Right renal cortex interstitium (tissue), 3 donors: ENCODE data around the gene CCNO. TPM values are rescaled to one million over a fixed set of nuclear protein-coding genes. Genes with fewer than 3 reads are reported as not detected.

Experiments
- DNase-seq, 3 donors: peaks; one replicate each; pipeline ENCODE4 v3.0.0-alpha.2; 2013; ENCODE audit warnings: low read depth in 3 of 3, low spot score in 2 of 3
- polyA plus RNA-seq, 3 donors: library from polyadenylated mRNA; unstranded; fragments of 120-200 nt; gene quantifications; one replicate each; pipeline ENCODE4 v1.2.1, GENCODE V29; 2013; ENCODE audit not compliant: insufficient read length in 3 of 3

The CCNO gene, protein sequence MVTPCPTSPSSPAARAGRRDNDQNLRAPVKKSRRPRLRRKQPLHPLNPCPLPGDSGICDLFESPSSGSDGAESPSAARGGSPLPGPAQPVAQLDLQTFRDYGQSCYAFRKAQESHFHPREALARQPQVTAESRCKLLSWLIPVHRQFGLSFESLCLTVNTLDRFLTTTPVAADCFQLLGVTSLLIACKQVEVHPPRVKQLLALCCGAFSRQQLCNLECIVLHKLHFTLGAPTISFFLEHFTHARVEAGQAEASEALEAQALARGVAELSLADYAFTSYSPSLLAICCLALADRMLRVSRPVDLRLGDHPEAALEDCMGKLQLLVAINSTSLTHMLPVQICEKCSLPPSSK
- polyA plus RNA-seq = 1 to 10 TPM; 3.4 to 6.9 (median 5.8) TPM

DNA sequence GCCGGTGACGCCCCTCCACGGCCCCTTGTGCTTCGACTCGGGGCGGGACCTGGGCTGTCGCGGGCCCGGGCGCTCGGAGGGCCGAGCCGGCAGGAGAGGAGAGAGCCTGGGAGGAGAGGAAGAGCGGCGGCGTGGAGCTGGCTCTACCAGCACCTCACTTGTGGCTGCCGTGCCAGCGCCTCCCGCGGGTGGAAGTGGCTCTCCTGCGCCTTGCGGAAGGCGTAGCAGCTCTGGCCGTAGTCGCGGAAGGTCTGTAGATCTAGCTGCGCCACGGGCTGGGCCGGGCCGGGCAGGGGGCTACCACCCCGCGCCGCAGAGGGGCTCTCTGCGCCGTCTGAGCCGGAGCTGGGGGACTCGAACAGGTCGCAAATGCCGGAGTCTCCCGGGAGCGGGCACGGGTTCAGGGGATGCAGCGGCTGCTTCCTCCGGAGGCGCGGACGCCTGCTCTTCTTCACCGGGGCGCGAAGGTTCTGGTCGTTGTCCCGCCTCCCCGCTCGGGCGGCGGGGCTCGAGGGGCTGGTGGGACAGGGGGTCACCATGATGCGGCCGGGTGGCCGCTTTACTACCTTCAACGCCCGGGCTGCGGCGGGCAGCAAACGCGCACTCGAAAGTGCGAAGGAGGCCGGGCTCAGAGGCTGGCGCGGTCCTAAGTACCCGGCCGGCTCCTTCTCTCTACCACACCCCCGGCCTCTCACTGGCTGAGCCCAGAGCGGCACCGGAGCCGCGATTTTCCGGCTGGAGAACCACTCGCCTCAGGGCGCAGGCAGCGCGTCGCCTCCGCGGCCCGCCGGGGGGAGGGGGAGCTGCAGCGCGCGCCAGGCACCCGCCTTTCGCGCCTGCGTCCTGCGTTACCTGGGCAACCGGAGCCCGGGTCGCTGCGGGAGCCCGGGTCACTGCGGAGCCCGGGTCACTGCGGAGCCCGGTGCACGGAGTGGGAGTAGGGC, at the start of gene CCNO:
Gene CCNO, minus strand, starts transcription at position 624 of the 944 bp plus-strand sequence. Its CDS starts 85 bp downstream, at position 539.
- DNase-seq = no peak

GRCh38 chr5:55278778-55279177, 45.4 kb upstream of the CCNO start:
- DNase-seq = no peak

GRCh38 chr5:55276771-55277170, 43.4 kb upstream of the CCNO start:
- DNase-seq = no peak

DNA sequence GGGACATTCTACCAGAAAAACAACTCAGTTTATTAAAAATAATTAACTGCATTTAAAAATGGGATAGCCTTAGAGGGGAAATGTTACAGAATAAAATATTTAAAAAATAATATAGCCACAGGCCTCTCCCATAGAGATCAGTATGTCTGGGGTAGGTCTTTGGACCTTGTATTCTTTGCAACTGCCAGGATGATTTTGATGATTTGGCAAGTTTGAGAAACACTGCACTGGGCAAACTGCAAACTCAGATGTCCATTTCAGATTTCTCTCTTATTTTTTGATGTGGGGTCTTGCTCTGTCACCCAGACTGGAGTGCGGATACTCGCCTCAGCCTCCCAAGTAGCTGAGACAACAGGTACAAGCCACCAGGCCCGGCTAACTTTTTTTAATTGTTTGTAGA, 24.9 kb upstream of the CCNO start:
- no peak for DNase-seq

DNA sequence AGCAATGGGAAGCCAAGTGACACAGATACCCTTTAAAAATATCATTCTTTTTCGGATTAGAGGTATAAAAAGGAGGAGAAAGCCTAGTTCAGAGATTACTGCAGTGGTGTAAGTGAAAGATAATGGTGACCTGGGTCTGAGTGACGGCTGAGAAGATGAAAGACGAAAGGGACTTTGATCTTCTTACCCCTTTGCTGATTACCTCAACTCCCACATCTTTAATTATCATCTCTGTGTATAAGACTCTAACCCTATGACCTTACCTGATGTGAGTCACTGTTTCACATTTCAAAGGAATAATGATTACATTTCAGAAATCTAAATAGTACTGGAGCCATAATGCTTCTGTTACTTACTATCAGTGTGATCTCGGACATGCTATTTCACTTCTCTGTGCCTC, 21.4 kb upstream of the CCNO start:
- no peak for DNase-seq

DNA sequence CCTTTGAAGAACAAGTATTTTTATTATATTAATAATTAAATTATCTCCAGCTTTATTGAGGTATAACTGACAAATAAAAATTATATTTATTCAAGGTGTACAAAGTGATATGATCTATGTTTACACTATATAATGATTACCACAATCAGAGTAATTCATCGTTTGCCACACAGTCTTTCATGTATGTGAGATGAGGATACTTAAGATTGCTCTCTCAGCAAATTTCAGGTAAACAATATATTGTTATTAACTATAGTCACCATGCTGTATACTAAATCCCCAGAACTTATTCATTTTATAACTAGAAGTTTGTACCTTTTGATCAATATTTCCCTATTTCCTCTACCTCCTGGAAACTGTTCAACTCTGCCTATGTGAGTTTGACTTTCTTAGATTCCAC, 16.7 kb upstream of the CCNO start:
- DNase-seq = no peak

DNA sequence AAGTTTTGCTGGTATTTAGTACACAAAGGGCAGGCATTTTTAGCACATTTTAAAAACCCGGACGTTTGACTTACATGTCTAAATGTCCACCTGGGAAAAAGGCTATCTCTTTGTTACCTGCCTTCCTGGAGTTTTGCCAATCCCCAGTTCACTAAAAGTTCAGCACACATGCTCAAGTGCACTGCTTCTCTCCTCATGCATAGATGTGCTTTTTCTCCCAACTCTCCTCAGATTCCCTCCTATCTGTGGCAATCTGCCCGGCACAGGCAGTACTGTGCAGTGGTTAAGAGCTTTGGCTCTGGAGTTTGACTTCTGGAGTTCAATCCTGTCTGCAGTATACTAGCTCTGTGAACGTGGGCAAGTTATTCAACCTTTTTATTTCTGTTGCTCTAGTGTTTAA, 8.3 kb upstream of the CCNO start:
- no peak for DNase-seq

DNA sequence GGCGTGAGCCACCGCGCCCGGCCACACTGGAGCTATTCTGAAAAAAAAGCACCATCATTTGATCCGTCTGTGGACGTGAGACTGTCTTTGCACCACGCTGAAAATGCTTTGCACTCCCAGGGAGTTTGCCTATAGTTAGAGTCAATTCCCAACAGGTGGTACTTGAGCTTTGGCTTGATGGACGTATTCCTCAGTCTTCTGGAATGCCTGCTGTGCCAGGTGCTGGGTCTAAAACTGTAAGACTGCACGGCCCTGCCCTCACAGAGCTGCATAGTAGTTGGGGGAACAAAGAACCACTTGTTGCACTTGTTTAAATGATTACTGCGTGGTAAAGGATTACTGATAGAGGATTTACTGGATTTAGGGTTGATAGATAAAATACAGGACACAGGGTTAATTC, 3.4 kb upstream of the CCNO start:
- no peak for DNase-seq

GRCh38 chr5:55234121-55234700, 803 bp upstream of the CCNO start:
- no peak for DNase-seq

DNA sequence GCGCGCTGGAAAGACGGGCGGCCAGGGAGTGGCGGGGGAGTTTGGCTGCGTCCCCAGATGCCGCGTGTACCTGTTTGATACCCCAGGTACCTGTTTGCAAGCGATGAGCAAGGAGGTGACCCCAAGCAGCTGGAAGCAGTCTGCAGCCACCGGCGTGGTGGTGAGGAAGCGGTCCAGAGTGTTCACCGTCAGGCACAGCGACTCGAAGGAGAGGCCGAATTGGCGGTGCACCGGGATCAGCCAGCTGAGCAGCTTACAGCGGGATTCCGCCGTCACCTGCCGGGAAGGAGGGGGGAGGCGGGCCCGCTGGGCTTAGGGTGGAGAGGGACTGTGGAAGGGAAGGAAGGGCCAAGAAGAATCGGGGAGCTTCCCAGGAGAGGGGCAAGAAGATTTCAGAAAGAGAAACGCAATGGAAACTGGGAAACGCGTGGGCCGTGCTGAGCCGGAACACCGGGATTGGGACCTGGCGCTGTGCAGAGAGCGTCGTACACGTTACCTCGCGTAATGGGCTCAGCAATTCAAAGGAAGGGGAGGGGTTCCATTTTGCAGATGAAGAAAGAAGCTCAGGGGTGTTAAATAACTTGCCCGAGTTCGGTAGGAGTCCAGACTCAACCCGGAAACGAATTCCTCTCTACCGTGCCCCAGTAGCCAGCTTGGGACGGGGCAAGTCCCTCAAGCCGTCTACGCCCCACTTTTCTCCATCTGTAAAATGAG, 980 bp downstream of the CCNO start:
- no peak for DNase-seq

- no peak for DNase-seq
These were observed 1.5 kb downstream of the CCNO start for GRCh38 chr5:55231919-55232270.

DNA sequence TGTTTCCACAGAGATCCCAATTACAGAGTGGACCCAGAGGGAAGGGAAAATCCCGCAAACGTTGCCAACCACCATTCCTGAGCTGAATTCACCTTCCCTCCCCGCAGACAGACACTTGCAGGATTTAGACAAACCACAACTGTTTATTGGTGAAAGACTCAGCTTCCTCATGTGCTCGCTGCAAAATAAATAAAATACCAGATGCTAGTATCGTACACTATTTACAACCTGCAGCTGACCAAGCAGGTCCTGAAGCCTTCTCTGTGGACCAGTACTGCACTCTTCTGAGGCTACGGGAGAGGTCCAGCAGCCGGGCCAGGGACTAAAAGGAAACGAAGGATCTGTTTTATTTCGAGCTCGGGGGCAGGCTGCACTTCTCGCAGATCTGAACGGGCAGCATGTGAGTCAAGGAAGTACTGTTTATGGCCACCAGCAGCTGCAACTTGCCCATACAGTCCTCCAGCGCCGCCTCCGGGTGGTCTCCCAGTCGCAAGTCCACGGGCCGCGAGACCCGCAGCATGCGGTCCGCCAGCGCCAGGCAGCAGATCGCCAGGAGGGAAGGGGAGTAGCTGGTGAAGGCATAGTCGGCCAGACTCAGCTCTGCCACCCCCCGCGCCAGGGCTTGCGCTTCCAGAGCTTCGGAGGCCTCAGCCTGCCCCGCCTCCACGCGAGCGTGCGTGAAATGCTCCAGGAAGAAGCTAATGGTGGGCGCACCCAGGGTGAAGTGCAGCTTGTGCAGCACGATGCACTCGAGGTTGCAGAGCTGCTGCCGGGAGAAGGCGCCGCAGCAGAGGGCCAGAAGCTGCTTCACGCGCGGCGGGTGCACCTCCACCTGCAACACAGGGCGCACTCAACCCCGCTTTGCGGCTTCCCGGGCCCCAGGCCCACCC, 2.1 kb downstream of the CCNO start:
- DNase-seq = no peak

DNA sequence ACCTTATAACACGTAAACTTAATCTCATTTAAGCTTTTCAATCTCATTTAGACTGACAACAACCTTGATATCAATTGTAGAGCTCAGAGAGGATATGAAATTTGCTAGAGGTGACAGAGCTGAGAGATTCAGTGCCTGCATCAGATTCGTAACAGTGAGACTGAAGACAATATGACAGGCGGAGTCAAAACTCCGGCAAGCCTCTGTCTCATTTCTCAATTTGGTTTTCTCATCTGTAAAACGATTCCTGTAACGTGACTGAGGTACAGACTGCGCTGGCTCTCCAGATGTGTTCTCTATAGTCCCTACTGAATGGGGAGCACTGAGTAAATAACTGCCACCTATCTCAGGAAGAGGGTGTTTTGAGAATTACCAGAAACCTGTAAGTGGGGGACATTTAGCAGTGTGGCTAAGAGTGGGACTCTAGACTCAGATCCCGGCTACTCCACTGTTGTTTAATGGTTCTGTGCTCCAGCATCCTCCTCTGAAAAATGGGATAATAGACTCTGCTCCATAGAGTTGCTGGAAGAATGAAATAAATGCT, 3.2 kb downstream of the CCNO start:
- no peak for DNase-seq

GRCh38 chr5:55227664-55228430, 5.6 kb downstream of the CCNO start:
- DNase-seq = no peak

GRCh38 chr5:55226934-55227663, 6.3 kb downstream of the CCNO start, which contains the start of gene MCIDAS:
Gene MCIDAS (minus strand): TSS chr5:55227315. CDS start chr5:55227138, 177 bp downstream.
- DNase-seq = no peak

DNA sequence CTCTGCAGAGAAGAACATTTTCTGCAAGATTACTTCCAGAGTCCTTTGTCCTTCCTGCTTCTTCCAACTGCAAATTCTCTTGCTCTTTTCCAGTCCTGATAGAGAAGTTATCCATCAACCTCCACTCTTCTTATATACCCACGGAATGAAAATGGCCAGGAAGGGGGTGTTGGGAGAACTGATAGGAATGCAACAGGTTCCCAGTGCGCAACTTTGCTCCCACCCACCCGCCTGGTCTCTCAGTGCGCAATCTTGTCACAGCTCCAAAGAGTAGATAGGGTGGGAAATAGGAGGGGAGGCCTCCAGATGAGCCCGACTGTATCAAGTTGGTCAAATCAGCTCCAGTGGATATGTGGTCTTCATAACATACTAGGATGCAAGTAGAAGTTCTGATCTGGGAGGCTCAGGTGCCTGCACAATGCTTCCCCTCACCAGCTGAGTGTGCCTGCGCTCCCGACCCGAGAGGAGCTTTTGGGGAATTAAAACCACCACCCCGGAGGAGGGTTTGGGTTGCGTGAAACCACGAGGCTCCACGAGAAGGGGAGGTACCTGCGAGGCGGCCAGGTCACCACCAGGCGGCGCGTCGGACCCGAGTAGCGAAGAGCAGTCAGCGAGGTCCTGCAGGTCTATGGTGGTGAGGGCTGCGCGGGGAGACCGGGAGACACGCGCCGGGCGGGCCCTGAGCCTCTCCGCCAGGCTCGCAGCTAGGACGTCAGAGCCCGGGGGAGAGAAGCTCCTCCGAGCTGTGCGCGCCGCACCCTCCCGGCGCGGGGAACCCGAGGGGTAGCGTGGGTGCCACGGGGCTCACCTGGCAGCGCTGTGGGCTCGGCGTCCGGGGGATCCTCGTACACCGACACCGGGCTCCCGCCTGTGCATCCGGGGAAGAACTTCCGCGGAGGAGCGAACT, 7.1 kb downstream of the CCNO start:
- DNase-seq = no peak

GRCh38 chr5:55225346-55225745, 8.1 kb downstream of the CCNO start:
- DNase-seq = no peak
